GM21576 (cell line): ENCODE data around the gene PTOV1.
"Not testable (repeated sequence)": the region's sequence is repeated elsewhere in the genome, so short reads cannot be mapped to it uniquely, and the experiment has no call there.

Source experiments
- ATAC-seq: cut with Tn5 transposase; IDR thresholded peaks from one replicate; pipeline ENCODE4 v1.9.1; 2021; ENCODE audit warnings: mild to moderate bottlenecking, moderate library complexity; ENCODE audit not compliant: unreplicated experiment

The PTOV1 gene

DNA sequence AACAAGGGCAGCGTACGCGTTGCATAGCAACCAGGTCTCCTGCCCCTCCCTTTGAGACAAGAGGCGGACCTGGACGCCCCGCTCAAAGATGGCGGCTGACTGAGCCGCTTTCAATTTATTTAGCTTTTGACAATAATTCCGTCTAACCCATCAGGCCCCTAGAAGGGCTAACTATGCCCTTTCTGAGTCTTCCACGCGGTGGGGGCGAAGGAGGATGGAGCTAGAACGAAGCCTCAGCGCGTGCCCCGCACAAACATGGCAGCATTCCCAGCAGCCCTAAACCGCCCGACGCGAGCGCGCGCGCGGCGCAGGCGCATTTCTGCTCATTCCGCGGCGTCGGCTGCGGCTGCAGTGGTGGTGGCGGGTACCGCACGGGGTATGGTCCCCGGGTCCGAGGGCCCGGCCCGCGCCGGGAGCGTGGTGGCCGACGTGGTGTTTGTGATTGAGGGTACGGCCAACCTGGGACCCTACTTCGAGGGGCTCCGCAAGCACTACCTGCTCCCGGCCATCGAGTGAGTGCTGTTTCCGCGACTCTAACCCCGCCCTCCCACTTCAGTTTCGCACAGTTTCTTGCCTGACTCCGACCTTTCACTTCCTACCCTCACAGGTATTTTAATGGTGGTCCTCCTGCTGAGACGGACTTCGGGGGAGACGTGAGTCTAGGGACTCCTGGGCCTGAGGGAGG lies 32.9 kb upstream of the PTOV1 start, which contains the start of gene MED25:
MED25 (plus strand) TSS at position 326 of the 685 bp plus-strand sequence; CDS start at position 379, 53 bp downstream.
- peak; percentile 74 for ATAC-seq

- ATAC-seq: no peak
Measured at GRCh38 chr19:49818649-49819370, 32.1 kb upstream of the PTOV1 start.

- ATAC-seq: not testable (repeated sequence)
Measured at GRCh38 chr19:49819452-49820115, 31.4 kb upstream of the PTOV1 start.

GRCh38 chr19:49820125-49820524 lies 30.8 kb upstream of the PTOV1 start:
- no peak for ATAC-seq

DNA sequence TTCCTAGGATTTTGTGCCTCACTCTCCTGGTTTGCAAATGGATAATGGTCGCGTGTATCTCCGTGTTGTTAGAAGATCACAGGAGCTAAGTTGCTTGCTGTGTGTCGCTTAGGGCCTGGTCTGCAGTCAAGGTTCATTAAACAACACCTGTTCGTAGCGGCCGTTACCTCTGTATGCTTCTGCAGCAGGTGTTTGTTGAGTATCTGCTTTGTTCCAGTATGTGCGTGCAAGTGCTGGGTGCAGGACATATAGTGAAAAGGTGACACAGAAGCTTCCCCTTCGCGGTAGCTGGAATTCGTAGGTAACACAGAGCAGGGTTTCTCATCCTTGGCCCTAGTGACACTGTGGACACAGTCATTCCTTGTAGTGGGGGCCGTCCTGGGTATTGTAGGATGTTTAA lies 27.5 kb upstream of the PTOV1 start:
- no peak for ATAC-seq

GRCh38 chr19:49824662-49825061 lies 26.3 kb upstream of the PTOV1 start:
- no peak for ATAC-seq

- no peak for ATAC-seq
Measured at GRCh38 chr19:49827034-49827433, 23.9 kb upstream of the PTOV1 start.

GRCh38 chr19:49829200-49829599 lies 21.8 kb upstream of the PTOV1 start:
- ATAC-seq: no peak

DNA sequence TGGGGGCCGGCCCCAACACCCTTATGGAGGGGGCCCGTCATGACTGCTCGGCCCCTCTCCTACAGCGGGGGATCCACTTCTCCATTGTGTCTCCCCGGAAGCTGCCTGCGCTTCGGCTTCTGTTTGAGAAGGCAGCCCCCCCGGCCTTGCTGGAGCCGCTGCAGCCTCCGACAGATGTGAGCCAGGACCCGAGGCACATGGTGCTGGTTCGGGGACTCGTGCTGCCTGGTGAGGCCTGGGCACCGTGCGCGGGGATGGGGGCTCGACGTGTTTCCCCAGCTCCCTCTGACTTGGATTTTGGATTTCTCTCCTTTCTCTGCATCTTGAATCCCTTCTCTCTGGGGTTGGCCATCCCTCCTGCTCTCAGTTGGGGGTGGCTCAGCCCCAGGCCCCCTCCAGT lies 21.2 kb upstream of the PTOV1 start:
- ATAC-seq: no peak

- ATAC-seq: no peak
Measured at GRCh38 chr19:49830766-49831165, 20.2 kb upstream of the PTOV1 start.

DNA sequence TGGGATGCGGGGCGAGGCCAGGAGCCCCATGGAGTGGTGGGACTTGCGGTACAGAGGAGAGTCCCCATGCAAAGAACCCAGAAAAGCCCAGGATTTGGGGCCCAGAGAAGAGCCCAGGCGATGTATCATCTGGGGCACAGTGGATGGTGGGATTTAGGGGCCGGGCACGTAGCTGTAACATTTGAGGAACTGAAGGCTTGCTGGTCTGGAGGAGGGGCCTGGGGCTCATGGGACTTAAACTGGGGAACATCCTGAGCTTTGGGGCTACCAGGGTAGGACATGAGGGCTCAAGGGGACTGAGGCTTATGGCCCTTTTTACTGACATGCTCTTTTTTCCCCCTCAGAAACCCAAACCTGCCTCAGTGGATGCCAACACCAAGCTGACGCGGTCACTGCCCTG lies 19.4 kb upstream of the PTOV1 start:
- ATAC-seq: no peak

DNA sequence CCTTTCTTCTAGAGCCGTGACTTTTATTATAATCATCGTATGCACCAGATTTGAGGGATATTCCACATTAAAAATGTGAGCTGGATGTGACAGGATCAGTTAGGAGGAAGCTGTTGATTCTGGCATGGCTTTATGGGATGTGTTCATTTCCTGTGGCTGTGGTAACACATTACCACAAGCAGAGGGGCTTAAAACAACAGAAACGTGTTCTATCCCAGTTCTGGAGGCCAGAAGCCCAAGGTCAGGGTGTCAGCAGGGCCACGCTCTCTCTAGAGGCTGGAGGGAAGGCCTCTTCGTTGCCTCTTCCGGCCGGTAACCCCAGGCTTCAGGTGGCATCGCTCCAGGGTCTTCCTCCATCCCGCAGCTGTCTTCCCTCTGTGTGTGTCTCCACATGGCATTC lies 18.4 kb upstream of the PTOV1 start:
- ATAC-seq: no peak

- ATAC-seq: no peak
Measured at GRCh38 chr19:49833599-49833998, 17.4 kb upstream of the PTOV1 start.

GRCh38 chr19:49835562-49835961 lies 15.4 kb upstream of the PTOV1 start:
- no peak for ATAC-seq

- no peak for ATAC-seq
Measured at GRCh38 chr19:49836176-49837008, 14.6 kb upstream of the PTOV1 start.

DNA sequence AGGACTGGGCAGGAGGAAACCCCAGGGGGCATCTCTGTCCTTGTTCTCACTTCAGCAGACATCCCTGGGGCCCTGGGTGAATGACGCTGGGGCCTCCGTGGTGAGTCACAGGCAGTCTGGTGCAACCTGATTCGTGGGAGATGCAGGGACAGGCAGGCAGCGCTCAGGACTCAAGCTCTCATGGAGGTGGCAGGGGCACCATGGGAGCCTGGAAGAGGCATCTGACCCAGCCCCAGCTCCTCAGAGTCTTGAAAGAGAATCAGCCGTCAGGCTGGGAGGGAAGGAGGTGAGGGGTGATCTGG lies 14.0 kb upstream of the PTOV1 start:
- ATAC-seq: no peak

- no peak for ATAC-seq
Measured at GRCh38 chr19:49837425-49837824, 13.5 kb upstream of the PTOV1 start.

GRCh38 chr19:49838885-49839588 lies 11.9 kb upstream of the PTOV1 start:
- no peak for ATAC-seq

- no peak for ATAC-seq
Measured at GRCh38 chr19:49839713-49840112, 11.2 kb upstream of the PTOV1 start.

GRCh38 chr19:49840321-49840720 lies 10.6 kb upstream of the PTOV1 start:
- ATAC-seq: no peak
